Activated CD8-positive, alpha-beta memory T cell treated with anti-CD3 and anti-CD28 coated beads, Interleukin-2, amount 50 U/mL, for 24 hours (primary cell): ENCODE data around the gene CIITA.

Experiments
- DNase-seq: peaks from one replicate; pipeline ENCODE4 v3.0.0-alpha.2; 2020; ENCODE audit errors: extremely low read depth

Gene CIITA

DNA sequence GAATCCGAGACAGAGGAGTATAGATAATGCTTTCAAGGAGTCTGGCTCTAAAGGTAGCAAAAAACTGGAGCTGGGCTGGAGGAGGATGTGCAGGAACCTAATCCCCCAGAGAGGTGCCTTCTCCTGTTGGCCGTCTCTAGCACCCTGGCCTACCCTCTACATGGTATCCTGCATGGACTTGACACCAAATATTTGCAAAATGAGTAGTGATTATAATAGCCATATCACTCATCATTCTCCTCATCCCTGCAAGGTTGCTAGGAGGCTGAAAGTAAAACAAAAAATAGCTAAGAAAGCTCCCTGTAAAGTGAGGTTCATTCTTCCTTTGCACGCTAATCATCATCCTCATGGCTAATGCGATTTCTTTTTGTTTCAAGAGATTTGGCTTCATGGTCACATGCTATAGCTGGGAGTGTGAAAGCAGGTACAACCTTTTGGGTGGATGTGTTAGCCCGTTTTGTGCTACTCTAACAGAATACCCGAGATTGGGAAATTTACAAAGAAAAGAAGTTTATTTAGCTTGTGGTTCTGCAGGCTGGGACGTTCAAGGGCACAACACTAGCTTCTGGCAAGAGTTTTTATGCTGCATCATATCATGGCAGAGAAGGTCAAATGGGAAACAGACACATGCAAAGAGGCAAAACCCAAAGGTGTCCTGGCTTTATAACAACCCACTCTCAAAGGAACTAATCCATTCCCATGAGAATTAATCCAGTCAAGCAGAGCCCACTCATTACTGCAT lies 27.1 kb upstream of the CIITA start:
- no peak for DNase-seq

DNA sequence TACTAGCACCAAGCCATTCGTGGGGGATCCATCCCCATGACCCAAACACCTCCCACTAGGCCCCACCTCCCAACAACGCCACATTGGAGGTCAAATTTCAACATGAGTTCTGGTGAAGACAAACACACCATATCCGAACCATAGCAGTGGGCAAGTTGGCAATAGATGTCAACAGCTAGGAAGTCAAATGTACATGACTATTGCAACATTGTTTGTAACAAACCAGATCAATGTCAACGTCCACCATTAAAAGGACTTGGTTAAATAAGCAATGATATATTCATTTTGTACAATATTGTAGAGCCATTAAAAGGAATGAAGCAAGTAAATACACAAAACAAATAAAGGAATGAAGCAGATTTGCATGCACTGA lies 26.5 kb upstream of the CIITA start:
- no peak for DNase-seq

- DNase-seq = no peak
These were observed 25.5 kb upstream of the CIITA start for GRCh38 chr16:10851512-10851911.

GRCh38 chr16:10852286-10852685 lies 24.7 kb upstream of the CIITA start:
- DNase-seq = no peak

DNA sequence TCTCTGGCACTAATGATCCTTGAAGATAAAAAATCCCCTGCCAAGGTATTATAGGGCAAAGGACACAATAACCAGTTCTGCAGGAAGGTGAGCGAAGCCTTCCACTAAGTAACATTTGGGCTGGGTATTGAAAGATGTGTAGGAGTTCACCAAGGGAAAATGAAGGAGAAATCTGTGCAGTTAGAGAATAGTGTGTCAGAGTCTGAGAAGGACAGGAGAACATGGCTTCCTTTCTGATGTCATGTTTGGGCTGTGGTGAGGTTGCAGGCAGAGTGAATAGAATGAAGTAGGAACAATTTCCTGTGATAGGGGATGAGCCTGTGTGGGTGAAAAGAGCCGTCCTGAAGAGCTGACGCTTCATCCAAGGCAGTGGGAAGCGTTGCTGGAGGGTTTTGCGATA lies 24.1 kb upstream of the CIITA start:
- no peak for DNase-seq

GRCh38 chr16:10856042-10856441 lies 21.0 kb upstream of the CIITA start:
- no peak for DNase-seq

DNA sequence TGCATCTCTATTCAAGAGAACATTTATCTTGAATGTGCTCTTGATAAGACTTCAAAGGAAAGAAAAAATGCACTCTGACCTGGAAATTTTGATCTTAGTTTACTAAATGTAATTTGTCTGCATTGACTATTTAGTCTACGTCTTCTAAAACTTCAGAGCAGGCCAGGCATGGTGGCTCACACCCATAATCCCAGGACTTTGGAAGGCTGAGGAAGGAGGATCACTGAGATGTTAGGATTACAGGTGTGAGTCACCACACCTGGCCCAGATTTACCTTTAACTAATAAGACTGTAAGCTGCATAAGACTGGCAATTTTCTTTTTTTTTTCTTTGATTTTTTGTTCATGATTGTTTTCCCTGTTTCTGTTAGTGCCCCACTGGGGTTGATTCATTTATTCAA lies 18.8 kb upstream of the CIITA start:
- DNase-seq = no peak

- DNase-seq = no peak
These were observed 18.0 kb upstream of the CIITA start for GRCh38 chr16:10859020-10859419.

- no peak for DNase-seq
These were observed 17.3 kb upstream of the CIITA start for GRCh38 chr16:10859658-10860057.

- DNase-seq = no peak
These were observed 14.6 kb upstream of the CIITA start for GRCh38 chr16:10862438-10862837.

GRCh38 chr16:10865991-10866966 lies 10.7 kb upstream of the CIITA start:
- no peak for DNase-seq

GRCh38 chr16:10867199-10867598 lies 9.8 kb upstream of the CIITA start:
- DNase-seq = no peak

DNA sequence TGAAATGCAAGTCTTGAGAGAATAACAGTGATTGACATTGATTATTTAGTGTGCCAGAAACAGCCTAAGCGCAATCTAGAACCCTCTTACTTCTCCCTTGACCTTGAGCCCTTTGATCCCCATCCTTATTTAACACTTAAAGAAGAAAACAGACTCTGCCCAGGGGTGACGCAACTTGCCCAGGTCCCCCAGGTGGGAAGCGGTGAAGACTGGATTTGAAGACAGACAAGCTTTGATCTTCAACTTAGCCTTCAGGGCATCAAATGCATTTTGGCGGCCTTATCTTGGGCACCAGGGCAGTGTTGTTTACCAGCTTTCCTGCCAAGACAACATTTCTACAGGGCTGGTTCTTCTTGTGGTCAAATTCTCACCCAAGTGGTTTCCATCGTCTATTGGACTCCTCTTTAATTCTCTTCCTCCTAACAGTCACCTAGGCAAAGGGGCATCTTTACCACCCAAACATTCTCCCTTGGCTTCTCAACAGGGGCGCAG lies 8.9 kb upstream of the CIITA start:
- no peak for DNase-seq

GRCh38 chr16:10868596-10869469 lies 8.2 kb upstream of the CIITA start:
- no peak for DNase-seq

DNA sequence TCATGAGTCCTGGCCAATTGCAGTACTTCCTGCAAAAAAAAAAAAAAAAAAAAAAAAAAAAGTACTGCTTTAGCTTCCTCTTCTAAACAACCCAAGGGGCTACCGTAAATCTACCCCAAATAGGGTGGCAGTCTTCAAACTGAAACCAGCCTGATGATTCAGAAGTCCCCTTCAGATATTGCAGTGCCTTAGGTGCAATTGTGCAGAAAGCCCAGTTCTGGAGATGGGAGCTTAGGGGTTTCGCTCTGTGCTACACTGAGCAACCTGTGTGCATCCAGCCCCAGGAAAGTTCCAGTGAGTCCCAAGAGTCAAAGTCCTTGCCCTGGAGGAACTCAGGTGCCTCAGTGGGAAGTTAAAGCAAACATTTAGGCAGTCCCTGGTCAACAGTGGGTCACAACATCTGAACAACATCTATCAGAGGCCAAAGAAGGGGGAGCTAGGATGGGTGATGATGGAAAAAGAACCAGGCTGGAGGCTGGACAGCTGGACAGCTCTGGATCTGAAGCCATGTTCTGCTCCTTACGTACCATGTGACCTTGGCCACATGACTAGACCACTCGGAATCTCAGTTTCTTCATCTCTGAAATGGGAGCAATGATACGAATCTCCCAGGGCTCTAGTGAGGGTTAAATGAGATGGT lies 6.7 kb upstream of the CIITA start:
- DNase-seq = no peak

- no peak for DNase-seq
These were observed 6.2 kb upstream of the CIITA start for GRCh38 chr16:10870808-10871156.

DNA sequence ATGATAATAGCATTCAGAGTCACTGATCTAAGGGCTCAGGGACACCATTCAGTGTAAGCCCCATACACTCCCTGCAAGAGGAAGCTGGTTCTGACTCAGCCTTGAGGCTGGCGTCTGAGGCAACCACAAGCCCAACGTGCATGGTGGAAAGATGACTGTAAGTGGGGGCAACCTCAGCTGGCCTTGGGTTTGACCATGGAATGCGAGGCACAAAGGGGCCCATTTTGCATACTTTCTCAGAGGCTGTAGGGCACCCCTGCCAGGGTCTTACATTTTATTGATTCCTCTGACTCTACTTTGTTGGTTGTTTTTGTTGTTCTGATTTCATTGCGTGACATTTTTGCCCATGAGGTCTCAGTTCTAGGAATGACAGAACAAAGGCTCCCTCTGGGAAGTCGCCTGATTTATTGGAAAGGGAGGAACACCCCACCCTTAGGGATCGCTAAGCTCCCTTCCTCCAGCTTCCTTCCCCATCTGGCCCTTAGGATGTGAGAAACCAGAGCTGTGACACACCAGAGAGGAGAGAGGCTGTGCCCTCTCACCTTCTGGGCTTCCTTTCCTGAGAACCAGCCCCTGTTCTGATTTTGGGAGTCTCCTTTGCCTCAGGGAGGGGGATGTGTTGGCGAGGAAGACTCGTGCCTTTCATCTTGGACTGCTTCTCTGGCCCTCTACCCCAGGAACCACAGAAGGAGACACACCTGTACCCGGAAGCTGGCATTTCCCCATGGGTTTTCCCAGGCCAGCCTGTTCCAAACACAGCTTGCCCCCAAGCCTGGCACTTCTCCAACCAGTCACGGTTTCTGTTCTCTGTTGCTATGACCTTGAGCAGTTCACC lies 5.6 kb upstream of the CIITA start:
- peak; percentile 37 for DNase-seq

DNA sequence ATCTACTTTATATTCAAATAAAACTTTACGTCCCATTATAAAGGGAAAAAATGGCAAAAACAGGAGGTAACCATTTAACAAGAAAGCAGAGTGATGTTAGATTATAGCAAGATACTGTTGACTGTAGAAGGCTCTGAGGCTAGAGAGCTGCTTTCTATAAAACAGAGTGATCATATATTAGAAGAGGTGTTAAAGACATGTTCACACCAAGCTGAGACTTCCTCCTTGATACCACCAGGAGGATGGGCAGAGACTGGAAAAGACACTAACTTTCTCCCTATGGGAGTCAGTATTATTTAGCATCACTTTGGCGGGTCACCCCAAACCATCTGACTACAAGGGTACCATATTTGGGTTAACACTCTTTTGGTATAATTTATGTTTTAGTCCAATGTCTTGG lies 687 bp upstream of the CIITA start:
- no peak for DNase-seq

GRCh38 chr16:10877472-10877946 lies 507 bp downstream of the CIITA start:
- DNase-seq = no peak

GRCh38 chr16:10878328-10878643 lies 1.3 kb downstream of the CIITA start:
- DNase-seq = no peak
